ENCODE data around the gene THSD4. TPM values are rescaled to one million over a fixed set of nuclear protein-coding genes. Genes with fewer than 3 reads are reported as not detected.

THSD4 gene
- total RNA-seq, 2 experiments from 2014 or later = not detected

DNA sequence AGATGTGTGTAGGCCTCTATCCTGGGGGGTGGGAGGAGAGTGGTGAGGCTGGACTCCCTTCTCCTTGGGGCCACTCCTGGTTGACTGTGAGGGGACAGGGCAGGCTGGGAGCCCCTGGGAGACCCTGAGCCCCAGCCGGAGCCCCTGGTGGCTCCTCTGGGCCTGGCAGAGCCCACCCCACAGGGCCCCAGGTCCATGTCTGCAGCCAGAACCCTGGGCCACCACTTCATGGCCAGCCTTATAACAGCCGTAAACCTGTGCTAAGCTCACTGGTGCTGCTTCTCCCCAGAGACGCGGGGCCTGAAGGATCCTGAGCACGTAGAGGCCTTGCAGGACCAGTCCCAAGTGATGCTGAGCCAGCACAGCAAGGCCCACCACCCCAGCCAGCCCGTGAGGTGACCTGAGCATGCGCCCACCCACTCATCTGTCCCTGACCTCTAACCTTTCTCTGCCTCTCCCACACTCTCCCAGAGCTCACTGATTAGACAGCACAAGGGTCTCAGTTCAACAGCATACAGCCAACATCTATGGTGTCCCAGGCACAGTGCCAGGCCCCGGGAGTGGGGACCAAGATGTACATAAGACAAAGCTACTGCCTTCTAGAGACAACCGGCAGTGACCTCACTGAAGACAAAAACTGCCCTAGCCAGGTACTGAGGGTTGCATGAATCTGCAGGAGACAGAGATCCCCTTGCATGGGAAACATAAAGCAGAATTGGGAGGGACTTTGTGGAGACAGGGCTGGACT lies 698.6 kb downstream of the THSD4 start:
- ChIA-PET POLR2A (no interaction called here), CTCF (no interaction called here)

DNA sequence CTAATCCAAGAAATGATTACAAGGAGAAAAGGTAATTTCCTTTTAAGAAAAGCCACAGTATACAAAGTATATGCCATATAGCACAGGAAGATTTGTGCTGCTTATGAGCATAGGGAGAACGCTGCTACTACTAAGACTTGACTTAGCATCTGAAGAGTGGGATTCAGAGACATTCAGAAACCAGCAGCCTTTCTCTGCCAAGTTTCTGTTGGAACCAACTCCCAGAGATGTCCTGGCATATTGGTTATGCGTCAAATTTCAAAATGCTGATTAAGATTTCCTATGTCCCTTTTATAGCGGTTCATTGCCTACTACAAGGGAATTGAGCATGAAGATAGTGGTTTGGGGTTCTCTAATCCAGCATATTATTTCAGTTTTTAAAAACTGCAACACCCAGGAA lies 700.0 kb downstream of the THSD4 start:
- ChIA-PET CTCF (no interaction called here), POLR2A (no interaction called here)

GRCh38 chr15:71817351-71817750 lies 702.1 kb downstream of the THSD4 start:
- POLR2A ChIA-PET = no interaction called here
- CTCF ChIA-PET = no interaction called here

- ChIA-PET POLR2A (no interaction called here), CTCF (no interaction called here)
Measured at GRCh38 chr15:71820127-71820526, 704.9 kb downstream of the THSD4 start.

GRCh38 chr15:71821547-71822129 lies 706.4 kb downstream of the THSD4 start:
- CTCF ChIA-PET = no interaction called here
- POLR2A ChIA-PET = no interaction called here

DNA sequence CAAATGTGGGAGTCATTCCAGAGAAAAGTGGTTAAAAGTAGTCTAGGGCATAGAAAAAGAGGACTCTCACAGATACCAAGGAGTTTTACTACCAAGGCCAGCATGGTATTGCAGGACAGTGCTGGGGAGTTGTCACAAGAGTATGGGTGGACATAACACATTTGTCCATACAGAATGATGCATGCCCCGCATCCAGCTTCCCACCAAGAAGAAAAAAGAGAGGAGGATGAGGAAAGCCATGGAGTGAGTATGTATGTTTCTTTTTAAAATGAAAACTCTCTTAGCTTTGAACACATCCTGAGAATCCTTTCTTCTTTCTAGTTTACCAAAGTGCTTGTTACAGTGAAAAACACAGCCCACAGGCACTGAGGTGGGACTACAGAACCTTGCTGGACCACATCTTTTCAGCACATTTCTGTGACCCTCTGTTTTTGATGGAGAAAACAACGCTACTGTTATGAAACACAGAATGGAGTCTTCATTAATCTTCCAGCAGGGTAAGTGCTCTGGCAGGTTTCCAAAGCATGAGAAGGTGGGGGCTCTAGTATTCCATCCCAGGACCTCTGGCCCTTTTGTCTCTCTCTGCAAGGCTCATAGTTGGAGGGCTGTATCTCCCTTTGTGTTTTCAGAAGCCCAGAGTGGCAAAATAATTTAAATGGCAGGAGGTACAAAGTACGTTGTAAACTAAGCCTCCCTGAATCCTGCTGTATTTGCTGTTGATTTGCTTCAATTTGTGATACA lies 707.8 kb downstream of the THSD4 start:
- CTCF ChIA-PET = no interaction called here
- POLR2A ChIA-PET = no interaction called here

GRCh38 chr15:71823801-71824200 lies 708.5 kb downstream of the THSD4 start:
- POLR2A ChIA-PET = interaction anchor here (0.6 kb wide), 1 partner anchor 236 kb away, joined by 3 read pairs; no protein-coding TSS in a partner anchor
- CTCF ChIA-PET = no interaction called here

GRCh38 chr15:71825021-71825730 lies 709.9 kb downstream of the THSD4 start:
- ChIA-PET CTCF (no interaction called here), POLR2A (no interaction called here)

- ChIA-PET CTCF (interaction anchor here (0.7 kb wide), 1 partner anchor 310 kb away, joined by 5 read pairs; no protein-coding TSS in a partner anchor), POLR2A (no interaction called here)
Measured at GRCh38 chr15:71826196-71826595, 710.9 kb downstream of the THSD4 start.

DNA sequence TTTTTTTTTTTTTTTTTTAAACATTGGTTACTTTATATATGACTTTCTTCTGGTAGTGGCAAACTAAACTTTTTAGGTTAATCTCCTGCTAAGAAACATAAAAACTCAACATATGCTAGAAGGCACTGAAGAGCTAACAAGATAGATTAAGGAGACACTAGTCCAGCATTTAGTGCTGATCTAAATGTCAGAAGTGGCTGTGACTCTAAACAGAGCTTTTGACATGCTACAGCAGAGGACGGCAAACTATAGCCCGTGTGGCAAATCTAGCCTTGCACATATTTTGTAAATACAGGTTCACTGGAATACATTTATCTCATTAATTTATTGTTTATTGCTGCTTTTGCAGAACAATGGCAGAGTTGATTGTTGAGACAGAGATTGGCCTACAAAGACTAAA lies 715.7 kb downstream of the THSD4 start:
- POLR2A ChIA-PET = no interaction called here
- CTCF ChIA-PET = no interaction called here

Other genes with a start within 250 kb of the THSD4 start
- gene THAP10, start 223.0 kb upstream of the THSD4 start, total RNA-seq = under 1 TPM; 0.27 to 0.36 TPM
- under 1 TPM; 0.65 to 0.82 TPM for gene LRRC49, start 222.6 kb upstream of the THSD4 start, total RNA-seq

Measured in activated CD8-positive, alpha-beta memory T cell treated with anti-CD3 and anti-CD28 coated beads for 36 hours (primary cell).